Left renal cortex interstitium (tissue), 4 donors: ENCODE results near the gene ZNF581. TPM values are rescaled to one million over a fixed set of nuclear protein-coding genes. Genes with fewer than 3 reads are reported as not detected.

ENCODE experiments used
- DNase-seq, 4 donors: peaks; one replicate each; pipeline ENCODE4 v3.0.0-alpha.2; 2013; ENCODE audit warnings: low read depth in 4 of 4, low spot score in 2 of 4, missing footprints in 1 of 4
- polyA plus RNA-seq, 4 donors: library from polyadenylated mRNA; unstranded; fragments of 120-200 nt; gene quantifications; one replicate each; pipeline ENCODE4 v1.2.1, GENCODE V29; 2013; ENCODE audit not compliant: insufficient read length in 4 of 4

ZNF581 gene
- polyA plus RNA-seq, 4 donors, result 23.8 to 33.5 (median 28.0) TPM

GRCh38 chr19:55660404-55660803, 17.0 kb downstream of the ZNF581 start:
- no peak for DNase-seq

DNA sequence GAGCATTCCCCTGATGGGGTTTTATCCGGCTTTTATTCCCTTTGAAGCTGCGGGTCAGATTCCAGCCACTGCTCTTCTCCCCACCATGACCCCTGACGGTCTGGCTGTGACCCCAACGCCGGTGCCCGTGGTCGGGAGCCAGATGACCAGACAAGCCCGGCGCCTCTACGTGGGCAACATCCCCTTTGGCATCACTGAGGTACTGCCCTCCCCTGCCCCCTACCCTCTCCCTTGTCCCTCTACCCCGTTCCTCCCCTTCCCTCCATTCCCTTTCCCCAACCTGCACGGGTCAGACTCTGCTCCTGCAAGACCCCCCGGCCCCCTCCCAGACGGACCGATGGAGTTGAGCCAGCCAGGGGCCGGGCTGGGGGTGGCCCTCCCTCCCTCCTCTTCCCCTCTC, 17.5 kb downstream of the ZNF581 start:
- no peak for DNase-seq

DNA sequence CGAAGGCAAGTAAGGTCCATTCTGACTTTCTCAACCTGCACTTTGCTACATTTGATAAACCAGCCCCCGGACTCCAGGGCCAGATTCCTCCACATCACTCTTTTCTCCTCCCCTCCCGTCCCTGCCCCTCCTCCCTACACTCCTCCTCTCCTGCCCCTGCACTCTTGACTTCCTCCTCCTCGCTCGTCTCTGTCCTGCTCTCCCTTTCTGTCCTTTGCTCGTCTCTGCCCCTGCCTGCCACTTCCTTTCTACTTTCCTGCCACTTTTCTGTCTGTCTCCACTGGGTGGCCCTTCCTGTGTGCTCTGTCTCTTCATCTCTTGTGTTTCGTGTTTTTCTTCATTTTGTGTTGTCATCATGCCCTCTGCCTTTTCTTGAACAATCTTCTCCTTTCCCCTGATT, 18.4 kb downstream of the ZNF581 start:
- DNase-seq, result no peak

GRCh38 chr19:55663846-55664536, 20.5 kb downstream of the ZNF581 start:
- no peak for DNase-seq

- DNase-seq, result no peak
These were observed 23.0 kb downstream of the ZNF581 start for GRCh38 chr19:55666343-55667005.

DNA sequence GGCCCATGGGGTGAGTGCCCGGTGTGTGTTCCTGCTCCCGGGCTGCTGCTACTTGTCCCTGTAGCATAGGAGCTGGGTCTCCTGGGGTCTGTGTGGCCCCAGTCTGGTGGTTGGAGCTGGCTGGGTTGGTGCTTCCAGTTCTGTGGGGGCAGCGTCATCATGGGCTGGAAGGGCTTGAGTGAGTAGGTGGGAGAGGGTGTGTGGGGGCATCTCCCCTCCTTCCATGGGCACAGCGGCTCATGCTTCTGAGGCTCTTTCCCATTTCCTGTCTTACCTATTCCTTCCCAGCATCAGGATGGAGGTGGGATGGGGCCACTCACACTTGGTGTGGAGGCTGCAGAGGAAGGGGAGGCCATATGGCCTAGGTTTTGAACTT, 23.5 kb downstream of the ZNF581 start:
- DNase-seq, result no peak

GRCh38 chr19:55667511-55667910, 24.1 kb downstream of the ZNF581 start:
- no peak for DNase-seq

GRCh38 chr19:55667958-55668357, 24.5 kb downstream of the ZNF581 start:
- no peak for DNase-seq

DNA sequence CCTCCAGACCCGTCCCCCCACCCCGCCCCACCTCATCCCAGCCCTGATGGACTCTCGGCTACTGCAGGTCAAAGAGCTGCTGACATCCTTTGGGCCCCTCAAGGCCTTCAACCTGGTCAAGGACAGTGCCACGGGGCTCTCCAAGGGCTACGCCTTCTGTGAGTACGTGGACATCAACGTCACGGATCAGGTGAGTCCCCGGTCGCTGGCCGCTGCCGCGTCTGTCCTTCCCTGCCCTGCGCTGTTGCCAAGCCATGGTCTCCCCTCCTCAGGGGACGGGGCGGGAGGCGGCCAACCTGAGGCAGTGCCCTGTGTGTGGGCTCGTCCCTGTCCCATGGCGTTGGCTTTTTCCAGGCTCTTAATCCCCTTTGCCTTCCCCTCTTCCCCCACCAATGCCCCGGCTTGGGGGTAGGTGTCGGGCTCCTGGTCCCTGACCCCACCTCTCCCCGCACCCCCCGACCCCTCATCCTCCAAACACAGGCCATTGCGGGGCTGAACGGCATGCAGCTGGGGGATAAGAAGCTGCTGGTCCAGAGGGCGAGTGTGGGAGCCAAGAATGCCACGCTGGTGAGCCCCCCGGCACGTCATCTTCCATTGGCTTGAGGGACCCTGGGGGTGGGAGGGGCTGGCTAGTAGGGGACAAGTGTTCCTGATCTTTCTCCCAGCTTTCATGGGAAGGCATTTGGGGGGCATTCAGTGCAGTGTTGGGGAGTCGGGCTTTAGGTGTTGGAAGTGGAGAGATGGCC, 25.3 kb downstream of the ZNF581 start:
- DNase-seq, result no peak

- DNase-seq, result no peak
These were observed 26.2 kb downstream of the ZNF581 start for GRCh38 chr19:55669418-55670279.

DNA sequence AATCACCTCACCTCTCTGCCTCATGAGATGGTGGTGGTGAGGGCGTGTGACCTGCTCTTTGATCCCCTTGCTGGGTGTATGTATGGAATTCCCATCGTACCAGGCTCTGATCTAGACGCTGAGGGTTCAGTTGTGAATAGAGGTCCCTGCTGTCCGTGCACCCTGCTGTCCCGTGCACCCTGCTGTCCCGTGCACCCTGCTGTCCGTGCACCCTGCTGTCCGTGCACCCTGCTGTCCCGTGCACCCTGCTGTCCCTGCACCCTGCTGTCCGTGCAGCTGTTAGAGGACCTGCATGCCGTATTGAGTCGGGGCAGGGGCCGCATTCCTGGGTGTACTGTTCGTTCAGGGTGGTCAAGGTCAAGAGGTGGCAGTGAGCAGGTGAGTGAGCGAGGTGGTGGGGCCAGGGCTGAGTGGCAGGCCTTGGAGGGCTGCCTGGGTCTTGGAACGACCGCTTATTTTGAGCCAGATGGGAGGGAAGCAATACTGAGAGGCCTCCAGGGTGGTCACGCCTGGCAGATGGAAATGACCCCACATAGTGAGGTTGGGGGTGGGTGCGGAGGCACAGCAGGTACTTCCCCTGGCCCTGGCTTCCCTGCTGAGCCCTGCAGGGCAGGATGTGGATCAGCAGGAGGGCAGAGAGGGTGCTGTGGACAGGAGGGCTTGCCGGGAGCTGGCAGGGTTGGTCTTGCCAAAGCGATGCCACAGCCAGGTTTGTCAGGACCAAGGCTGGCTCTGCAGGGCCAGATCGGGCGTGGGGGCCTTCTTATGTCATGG, 27.0 kb downstream of the ZNF581 start:
- no peak for DNase-seq

GRCh38 chr19:55671054-55671378, 27.6 kb downstream of the ZNF581 start:
- no peak for DNase-seq

DNA sequence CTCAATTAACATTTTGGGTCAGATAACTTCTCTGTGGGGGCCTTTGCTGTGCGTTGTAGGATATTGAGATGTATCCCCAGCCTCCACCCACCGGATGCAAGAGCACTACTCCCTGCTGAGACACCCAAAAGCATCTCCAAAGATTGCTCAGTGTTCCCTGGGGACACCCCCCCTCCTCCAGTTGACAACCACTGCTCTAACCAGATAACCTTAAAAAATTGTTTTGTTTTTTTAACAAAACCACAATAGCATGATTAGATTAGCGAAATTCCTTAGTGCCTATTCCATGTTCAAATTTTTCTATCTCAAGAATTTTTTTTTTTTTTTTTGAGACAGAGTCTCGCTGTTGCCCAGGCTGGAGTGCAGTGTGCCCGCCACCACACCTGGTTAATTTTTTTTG, 29.0 kb downstream of the ZNF581 start:
- no peak for DNase-seq

DNA sequence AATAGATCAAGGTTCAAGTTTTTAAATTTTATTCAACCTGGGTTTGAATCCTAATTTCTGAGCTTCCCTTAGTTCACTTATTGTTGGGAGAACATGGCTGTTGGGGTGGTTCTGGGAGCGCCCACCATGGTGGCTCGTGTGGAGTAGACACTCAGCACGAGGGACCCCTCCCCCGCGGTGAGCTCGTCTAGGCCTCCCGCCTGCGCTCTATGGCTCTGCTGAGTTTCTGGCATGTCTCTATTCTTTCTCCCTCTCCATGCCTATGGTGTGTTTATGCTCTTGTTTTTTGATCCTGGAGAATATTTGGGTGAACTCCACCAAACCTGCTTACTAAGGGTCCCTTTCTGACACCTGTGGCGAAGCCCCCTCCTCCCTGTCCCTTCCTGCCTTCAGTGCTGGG, 30.0 kb downstream of the ZNF581 start:
- no peak for DNase-seq

GRCh38 chr19:55673889-55674288, 30.4 kb downstream of the ZNF581 start:
- no peak for DNase-seq

GRCh38 chr19:55674459-55674840, 31.0 kb downstream of the ZNF581 start:
- DNase-seq, result no peak

GRCh38 chr19:55674841-55675660, 31.6 kb downstream of the ZNF581 start, which contains the start of gene EPN1:
TSS of gene EPN1 (plus strand) at chr19:55675226. CDS start at chr19:55678628, 3,402 bp downstream.
- DNase-seq, result peak; percentile 56 to 89 (median 82)

GRCh38 chr19:55675661-55676354, 32.4 kb downstream of the ZNF581 start:
- no peak for DNase-seq

DNA sequence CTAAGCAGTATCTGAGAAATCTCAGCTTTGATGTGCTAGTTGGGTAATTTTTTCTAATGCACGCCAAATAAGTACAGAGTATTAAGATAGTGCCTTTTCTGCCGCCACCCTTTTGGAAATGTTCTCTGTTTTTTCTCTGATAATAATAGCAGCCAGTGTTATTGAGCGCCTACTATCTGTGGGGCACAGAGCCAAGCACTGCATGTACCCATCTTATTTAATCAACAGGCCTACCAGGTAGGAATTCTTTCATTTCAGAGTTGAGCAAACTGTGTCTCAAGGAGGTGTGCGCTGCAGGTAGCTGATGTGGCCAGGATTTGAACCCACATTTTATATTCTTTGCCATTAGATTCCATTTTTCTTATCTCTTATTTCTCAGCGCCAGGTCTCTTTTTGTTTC, 32.9 kb downstream of the ZNF581 start:
- no peak for DNase-seq
